ENCODE data around the gene CNTNAP2.
"Not testable (repeated sequence)": the region's sequence is repeated elsewhere in the genome, so short reads cannot be mapped to it uniquely, and the experiment has no call there.

The CNTNAP2 gene

GRCh38 chr7:147048864-147049263 is 932.3 kb downstream of the CNTNAP2 start:
- DNase-seq: no peak

DNA sequence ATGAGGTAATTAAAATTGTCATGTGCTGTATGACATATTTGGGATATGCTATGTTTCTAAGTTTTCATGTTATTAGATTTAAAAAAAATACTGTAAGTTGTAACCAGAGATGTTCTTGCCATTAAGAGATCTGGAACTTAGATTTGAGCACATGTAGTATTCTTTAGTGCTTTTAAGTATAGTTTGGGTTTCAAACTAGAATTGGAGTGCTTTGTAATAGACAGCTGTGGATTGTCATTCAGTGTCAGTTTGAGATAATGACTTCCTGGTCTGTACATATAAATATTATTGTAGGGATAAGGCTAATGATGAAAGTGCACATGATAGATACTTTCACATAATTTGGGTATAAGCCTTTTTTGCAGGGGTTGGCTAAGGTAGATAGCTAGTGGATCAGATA is 936.2 kb downstream of the CNTNAP2 start:
- DNase-seq: no peak

DNA sequence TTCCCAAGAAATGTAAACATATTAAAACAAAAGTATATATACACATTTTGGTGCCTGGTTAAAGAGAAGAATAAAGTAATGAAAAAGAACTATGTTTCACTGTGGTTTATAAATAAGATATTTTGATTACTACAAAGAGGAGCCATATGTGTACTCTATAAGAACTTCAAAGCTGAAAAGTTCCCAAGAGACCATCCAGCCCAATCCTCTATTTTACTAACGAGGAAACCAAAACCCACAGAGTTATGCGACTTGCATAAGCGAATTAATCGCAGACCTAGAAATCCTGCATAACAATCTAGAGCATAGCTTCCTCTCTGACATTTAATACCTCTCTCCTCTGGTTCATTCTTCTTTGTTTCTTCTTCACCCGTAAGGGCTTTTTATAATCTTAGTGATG is 937.1 kb downstream of the CNTNAP2 start:
- DNase-seq: no peak

GRCh38 chr7:147060070-147060469 is 943.5 kb downstream of the CNTNAP2 start:
- no peak for DNase-seq

GRCh38 chr7:147062897-147063296 is 946.3 kb downstream of the CNTNAP2 start:
- DNase-seq: no peak

DNA sequence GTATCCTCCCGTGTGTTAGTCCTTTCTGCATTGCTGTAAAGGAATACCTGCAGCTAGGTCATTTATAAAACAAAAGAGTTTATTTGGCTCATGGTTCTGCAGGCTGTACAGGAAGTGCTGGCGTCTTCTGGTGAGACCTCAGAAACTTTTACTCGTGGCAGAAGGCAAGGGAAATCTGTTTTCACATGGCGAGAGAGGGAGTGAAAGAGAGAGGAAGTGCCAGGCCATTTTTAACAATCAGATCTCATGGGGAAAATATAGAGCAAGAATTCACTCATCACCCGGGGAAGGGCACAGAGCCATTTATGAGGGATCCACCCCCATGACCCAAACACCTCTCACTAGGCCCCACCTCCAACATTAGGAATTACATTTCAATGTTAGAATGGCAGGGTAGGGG is 952.2 kb downstream of the CNTNAP2 start:
- DNase-seq: no peak

- DNase-seq: no peak
These were observed 953.2 kb downstream of the CNTNAP2 start for GRCh38 chr7:147069771-147070170.

- no peak for DNase-seq
These were observed 954.3 kb downstream of the CNTNAP2 start for GRCh38 chr7:147070886-147071285.

GRCh38 chr7:147071536-147071935 is 954.9 kb downstream of the CNTNAP2 start:
- DNase-seq: no peak

DNA sequence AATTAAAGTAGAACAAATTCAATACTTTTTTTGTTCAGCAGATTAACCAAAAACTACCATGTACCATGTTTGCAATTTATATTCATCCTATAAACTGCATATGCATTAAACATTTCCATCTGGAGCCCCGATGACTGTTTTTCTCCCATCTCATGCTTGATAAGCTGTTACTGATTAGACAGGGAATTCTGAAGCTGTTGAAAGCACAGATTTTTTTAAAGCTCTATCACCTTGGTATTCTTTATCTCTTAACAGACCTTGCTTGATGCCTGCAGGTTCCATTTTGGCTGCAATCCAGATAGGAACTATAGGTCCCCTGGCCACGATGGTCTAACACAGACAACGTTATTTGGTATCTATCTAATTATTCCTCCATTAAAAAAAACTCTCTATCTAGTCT is 961.7 kb downstream of the CNTNAP2 start:
- no peak for DNase-seq

DNA sequence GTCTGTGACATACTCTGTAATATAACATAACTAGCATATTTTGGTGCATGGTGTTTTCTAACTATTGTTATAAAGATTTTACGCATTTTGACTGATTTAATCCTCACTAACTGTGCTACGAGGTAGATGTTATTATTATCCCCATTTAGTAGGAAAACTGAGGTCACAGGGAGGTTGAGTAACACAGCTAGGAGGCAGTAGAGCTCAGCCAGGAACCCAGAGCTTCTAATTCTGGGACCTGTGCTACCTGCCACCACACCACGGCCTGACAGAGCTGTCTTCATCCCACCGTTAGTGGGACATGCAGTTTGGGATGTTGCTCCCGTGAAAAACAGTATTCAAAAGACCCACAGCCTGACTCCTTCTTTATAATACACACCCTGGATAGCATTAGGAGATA is 962.5 kb downstream of the CNTNAP2 start:
- no peak for DNase-seq

GRCh38 chr7:147079921-147080420 is 963.4 kb downstream of the CNTNAP2 start:
- DNase-seq: no peak

GRCh38 chr7:147081117-147081516 is 964.5 kb downstream of the CNTNAP2 start:
- DNase-seq: no peak

DNA sequence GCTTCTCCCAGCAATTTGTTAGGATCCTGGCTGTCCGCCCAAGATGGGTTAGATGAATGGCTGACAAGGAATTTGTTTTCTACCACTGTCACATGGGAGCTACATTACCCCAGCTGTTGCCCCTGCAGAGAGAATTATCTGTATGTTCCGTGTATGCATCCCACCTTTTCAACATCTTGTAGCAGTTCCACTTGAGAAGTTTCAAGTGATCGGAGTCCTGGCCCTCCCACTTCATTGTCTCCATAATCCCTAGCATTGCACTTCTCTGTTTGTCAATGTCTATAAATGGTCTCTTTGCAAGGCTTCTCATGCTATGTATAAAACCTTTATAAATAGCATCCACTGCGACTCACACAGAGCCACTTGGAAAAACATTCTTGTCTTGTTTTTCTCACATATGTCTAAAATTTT is 972.5 kb downstream of the CNTNAP2 start:
- DNase-seq: no peak

GRCh38 chr7:147089608-147090007 is 973.0 kb downstream of the CNTNAP2 start:
- DNase-seq: no peak

- DNase-seq: no peak
These were observed 980.0 kb downstream of the CNTNAP2 start for GRCh38 chr7:147096629-147097028.

DNA sequence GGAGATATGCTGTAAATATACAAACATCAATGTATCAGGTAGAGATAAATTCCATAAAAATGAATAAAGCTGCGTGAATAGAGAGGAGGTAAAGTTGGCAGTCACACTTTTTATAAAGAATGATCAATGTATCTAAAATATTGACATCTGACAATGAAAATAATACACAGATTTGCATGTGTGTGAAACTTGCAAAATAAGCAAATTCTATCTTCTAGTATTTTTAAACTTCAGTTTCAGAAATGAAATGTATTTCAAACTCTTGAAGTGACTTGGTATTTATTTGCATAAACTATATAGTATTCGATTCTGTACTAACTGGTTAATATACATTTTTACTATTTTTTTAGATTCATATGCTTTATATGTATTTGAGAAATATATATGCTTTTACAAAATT is 986.6 kb downstream of the CNTNAP2 start:
- no peak for DNase-seq

DNA sequence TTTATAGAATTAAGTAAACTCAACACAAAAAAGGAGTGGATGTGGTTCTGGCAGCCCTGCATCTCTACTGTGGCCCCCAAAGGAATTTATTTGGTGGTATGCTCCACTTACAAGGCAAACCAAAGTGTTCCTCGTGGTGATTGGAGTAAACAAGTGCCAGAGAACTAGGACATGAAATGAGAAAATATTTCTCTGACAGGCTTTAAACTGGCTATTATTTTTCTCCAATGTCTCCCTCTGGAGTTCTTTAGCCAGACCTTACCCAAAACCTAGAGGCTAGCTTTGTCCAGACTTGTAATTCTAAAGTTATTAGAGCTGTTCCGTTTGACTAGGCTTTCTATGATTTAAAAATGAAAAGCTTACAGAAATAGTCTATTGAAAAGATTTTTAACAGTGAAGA is 990.1 kb downstream of the CNTNAP2 start:
- no peak for DNase-seq

DNA sequence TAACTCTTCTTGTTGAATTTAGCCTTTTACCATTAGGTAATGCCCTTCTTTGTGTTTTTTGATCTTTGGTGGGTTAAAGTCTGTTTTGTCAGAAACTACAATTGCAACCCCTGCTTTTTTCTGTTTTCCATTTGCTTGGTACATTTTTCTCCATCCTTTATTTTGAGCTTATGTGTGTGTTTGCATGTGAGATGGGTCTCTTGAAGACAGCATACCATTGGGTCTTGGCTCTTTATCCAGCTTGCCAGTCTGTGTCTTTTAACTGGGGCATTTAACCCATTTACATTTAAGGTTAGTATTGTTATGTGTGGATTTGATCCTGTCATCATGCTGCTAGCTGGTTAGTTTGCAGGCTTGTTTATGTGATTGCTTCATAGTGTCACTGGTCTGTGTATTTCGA is 997.9 kb downstream of the CNTNAP2 start:
- not testable (repeated sequence) for DNase-seq

GRCh38 chr7:147136352-147136751 is 1019.8 kb downstream of the CNTNAP2 start:
- DNase-seq: no peak

DNA sequence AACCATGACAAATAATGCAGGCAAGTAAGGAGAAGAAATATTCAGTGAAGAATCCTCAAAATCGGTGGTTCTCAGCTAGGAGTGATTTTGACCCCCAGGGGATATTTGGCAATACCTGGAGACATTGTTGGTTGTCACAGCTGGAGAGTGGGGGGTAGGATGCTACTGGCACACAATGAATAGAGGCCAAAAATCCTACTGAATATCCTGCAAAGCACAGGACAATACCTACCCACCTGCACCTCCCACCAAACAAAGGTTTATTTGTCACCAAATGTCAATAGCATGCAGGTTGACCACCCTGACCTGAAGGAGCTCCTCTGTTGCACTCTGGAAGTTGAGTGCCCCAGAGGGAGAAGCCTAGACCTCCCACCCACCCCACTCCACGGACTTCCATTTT is 1028.6 kb downstream of the CNTNAP2 start:
- no peak for DNase-seq

DNA sequence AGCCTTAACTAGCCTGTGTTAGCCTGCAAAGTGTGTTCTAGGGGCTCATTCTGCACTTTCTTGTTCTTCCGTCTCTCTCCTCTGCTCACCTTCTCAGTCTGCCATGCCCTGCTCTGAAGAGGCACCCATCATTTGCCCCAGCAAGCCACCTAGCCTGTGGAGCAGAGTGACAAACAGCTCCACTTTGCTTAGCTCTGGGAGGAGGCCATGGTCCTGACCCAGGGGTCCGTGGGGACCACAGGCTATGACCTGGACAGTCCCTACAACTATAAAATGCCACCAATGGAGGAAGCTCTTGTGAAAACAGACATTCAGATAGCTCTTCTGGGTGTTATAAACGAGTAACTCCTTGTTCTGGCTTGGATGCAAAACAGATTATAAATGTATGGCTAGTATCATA is 1029.6 kb downstream of the CNTNAP2 start:
- no peak for DNase-seq

DNA sequence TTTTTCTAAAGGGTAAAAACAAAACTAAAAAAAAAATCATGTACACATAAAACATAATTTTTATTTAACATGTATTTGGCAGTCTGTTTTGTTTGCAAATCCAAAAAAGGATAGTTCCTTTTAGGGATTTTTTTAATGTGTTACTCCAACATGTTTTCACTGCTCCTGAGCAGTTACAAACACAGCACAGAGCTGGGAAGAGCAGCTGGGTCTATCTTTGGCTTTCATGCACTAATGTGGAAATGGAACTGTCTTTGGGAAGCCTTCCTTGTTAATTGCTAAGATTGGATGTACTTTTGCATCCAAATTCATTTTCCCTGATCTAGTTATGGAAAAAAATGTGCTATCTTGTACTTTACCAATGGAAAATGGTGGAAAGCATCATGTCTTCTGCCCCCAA is 1035.1 kb downstream of the CNTNAP2 start:
- no peak for DNase-seq

GRCh38 chr7:147153571-147153970 is 1037.0 kb downstream of the CNTNAP2 start:
- no peak for DNase-seq

DNA sequence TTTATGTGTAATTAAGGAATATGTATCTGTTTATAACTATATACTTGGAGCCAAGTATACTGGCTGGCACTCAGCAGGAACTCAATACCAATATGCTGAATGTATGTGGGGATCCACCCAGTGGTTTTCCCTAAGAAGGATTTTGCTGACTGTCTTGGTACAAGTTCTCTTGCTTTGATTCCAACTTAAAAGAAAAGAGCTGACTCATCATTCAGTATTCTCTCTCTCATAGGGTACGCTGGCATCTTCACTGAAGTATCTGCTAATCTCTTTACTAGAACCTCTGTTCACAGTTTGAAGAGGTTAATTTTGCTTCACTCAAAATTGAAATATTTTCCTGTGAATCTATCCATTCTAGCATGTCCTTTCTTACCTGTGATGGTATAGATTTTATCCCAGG is 1044.8 kb downstream of the CNTNAP2 start:
- no peak for DNase-seq

Data from NCI-H526 treated with DMSO at 0.1 percent for 48 hours (cell line).